Upper lobe of right lung (tissue), 1 donor: ENCODE data around the gene KIF21B. TPM values are rescaled to one million over a fixed set of nuclear protein-coding genes. Genes with fewer than 3 reads are reported as not detected.
A peak's percentile ranks its signal among the peaks of the same experiment; 100 is the strongest.
"Not testable (repeated sequence)": the region's sequence is repeated elsewhere in the genome, so short reads cannot be mapped to it uniquely, and the experiment has no call there.

ENCODE experiments used
- ATAC-seq: fragments of 200-7000 bp; cut with Tn5 transposase; one replicate; pipeline ENCODE4 v1.9.1; 2020; ENCODE audit warnings: mild to moderate bottlenecking, moderate library complexity
- DNase-seq: peaks from one replicate; pipeline ENCODE4 v3.0.0-alpha.2; 2020
- H3K27ac ChIP-seq: fragments of 200-600 bp; one replicate; pipeline ENCODE4 v1.8.0; 2022
- H3K27me3 ChIP-seq: fragments of 200-600 bp; one replicate; pipeline ENCODE4 v1.8.0; 2022; ENCODE audit warnings: mild to moderate bottlenecking
- H3K36me3 ChIP-seq: fragments of 200-600 bp; one replicate; pipeline ENCODE4 v1.8.0; 2022
- H3K4me1 ChIP-seq: fragments of 200-600 bp; one replicate; pipeline ENCODE4 v1.8.0; 2022
- H3K4me3 ChIP-seq: fragments of 200-600 bp; one replicate; pipeline ENCODE4 v1.8.0; 2022; ENCODE audit warnings: mild to moderate bottlenecking
- H3K9me3 ChIP-seq: fragments of 200-600 bp; one replicate; pipeline ENCODE4 v1.8.0; 2022
- intact Hi-C: fragments of 100-400 bp; cut with DNase I; formaldehyde crosslinking; loops from one replicate; pipeline ENCODE4 v1.11.0; 2022
- total RNA-seq: library from RNA; stranded (reverse); fragmentation: NEBNext Ultra II Directional; extraction: Animal tissue kit (Norgen Biotek cat#: 25700); gene quantifications from one replicate; pipeline ENCODE4 v1.2.1, GENCODE V29; 2021
- TF ChIP-seq, protein P1 (sequence below): fragments of 200-600 bp; IDR thresholded peaks from one replicate; pipeline ENCODE4 v1.8.0; 2022; ENCODE audit warnings: antibody characterized with exemption
- donor health status: DM: no; HTN: yes; CAD: no; lungs with severe emphysema.

KIF21B gene
- total RNA-seq, 1 donor from 2014 or later, result 5.7 TPM

DNA sequence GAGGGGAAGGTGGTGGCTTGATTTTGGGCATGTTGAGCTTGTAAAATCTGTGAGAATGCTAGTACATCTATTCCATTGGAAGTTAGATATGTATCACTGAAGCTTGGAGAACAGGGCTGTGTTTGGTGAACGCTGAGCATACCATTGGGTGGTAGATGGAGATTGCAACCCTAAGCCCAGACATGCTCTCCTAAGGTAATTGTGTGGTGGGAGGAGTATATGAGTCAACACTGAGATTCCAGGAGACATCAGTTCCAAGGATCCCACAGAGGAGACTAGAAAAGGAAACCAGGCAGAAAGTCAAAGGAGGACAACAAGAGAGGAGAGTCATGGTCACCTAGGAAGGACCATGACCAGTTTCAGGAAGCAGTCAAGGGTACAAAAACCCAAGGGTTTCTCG lies 60.4 kb downstream of the KIF21B start:
- H3K4me3 ChIP-seq, result no peak overlapping the region
- TF ChIP-seq, protein P1, sequence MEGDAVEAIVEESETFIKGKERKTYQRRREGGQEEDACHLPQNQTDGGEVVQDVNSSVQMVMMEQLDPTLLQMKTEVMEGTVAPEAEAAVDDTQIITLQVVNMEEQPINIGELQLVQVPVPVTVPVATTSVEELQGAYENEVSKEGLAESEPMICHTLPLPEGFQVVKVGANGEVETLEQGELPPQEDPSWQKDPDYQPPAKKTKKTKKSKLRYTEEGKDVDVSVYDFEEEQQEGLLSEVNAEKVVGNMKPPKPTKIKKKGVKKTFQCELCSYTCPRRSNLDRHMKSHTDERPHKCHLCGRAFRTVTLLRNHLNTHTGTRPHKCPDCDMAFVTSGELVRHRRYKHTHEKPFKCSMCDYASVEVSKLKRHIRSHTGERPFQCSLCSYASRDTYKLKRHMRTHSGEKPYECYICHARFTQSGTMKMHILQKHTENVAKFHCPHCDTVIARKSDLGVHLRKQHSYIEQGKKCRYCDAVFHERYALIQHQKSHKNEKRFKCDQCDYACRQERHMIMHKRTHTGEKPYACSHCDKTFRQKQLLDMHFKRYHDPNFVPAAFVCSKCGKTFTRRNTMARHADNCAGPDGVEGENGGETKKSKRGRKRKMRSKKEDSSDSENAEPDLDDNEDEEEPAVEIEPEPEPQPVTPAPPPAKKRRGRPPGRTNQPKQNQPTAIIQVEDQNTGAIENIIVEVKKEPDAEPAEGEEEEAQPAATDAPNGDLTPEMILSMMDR, result no peak
- H3K9me3 ChIP-seq, result no peaks in the 10 kb centered on the region
- no peak overlapping the region for H3K27ac ChIP-seq
- no peaks in the 10 kb centered on the region for H3K36me3 ChIP-seq
- no peaks in the 10 kb centered on the region for H3K4me1 ChIP-seq
- ATAC-seq (no peak), DNase-seq (no peak)
- no peaks in the 10 kb centered on the region for H3K27me3 ChIP-seq
- intact Hi-C loops, result no loop called here

DNA sequence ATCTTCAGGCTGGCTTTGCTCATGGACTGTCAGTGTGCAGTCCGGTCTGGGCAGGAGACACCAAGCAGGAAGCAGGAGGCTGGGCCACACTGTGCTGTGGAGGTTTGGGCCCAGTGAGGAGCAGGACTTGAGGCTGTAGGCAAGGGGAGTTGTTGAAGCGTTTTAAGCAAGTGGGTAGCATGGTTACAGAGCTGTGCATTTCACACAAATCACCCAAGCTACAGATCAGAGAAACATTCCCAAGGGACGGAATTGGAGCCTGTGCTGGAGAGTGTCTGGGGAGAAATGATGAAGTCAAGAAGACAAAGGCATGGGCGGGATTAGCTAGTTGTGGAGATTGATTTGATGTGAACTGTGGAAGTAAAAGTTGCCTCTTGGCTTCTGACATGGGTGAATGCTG lies 60.9 kb downstream of the KIF21B start:
- Histone ChIP-seq H3K4me1 (no peaks in the 10 kb centered on the region), H3K27me3 (no peaks in the 10 kb centered on the region), H3K27ac (no peak overlapping the region), H3K9me3 (no peaks in the 10 kb centered on the region), H3K36me3 (no peaks in the 10 kb centered on the region), H3K4me3 (no peak overlapping the region)
- TF ChIP-seq, protein P1, result no peak
- peak; percentile 31 for DNase-seq
- ATAC-seq, result no peak
- intact Hi-C loops, result no loop called here

DNA sequence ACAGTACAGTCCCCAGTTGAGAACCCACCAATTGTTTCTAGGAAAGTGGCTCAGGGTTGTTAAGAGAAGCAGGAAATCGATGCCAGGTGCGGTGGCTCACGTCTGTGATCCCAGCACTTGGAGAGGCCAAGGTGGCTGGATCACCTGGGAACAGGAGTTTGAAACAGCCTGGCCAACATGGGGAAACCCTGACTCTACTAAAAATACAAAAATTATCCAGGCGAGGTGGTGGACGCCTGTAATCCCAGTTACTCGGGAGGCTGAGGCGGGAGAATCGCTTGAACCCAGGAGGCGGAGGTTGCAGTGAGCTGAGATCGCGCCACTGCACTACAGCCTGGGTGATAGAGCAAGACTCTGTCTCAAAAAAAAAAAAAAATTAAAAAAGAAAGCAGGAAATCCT lies 61.4 kb downstream of the KIF21B start:
- DNase-seq, result peak; percentile 6
- H3K9me3 ChIP-seq, ATAC-seq, H3K36me3 ChIP-seq, H3K4me3 ChIP-seq, H3K27ac ChIP-seq, intact Hi-C loops, H3K4me1 ChIP-seq, H3K27me3 ChIP-seq: not testable (repeated sequence)

DNA sequence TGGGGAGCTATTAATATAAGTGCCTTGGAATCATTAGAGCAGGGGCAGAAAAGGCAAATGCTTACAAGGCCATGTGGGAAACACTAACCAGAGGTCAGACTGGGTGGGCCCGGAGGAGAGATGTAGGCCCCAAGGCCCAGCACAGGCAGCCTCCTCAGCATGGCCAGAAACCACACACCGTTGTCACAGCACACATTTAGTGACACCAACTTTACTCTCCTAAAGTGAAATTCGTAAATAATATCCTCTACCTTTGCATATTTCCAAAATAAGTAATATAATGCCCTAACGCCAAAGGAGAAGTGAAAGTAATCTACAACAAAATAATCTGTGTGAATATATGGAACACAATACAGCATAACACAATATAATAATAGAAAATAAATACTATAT lies 62.6 kb downstream of the KIF21B start:
- Histone ChIP-seq H3K4me1 (no peaks in the 10 kb centered on the region), H3K27me3 (no peaks in the 10 kb centered on the region), H3K9me3 (no peaks in the 10 kb centered on the region), H3K4me3 (no peak overlapping the region), H3K36me3 (no peaks in the 10 kb centered on the region), H3K27ac (no peak overlapping the region)
- intact Hi-C loops, result no loop called here
- DNase-seq, result peak; percentile 8
- TF ChIP-seq, protein P1, result no peak
- no peak for ATAC-seq

DNA sequence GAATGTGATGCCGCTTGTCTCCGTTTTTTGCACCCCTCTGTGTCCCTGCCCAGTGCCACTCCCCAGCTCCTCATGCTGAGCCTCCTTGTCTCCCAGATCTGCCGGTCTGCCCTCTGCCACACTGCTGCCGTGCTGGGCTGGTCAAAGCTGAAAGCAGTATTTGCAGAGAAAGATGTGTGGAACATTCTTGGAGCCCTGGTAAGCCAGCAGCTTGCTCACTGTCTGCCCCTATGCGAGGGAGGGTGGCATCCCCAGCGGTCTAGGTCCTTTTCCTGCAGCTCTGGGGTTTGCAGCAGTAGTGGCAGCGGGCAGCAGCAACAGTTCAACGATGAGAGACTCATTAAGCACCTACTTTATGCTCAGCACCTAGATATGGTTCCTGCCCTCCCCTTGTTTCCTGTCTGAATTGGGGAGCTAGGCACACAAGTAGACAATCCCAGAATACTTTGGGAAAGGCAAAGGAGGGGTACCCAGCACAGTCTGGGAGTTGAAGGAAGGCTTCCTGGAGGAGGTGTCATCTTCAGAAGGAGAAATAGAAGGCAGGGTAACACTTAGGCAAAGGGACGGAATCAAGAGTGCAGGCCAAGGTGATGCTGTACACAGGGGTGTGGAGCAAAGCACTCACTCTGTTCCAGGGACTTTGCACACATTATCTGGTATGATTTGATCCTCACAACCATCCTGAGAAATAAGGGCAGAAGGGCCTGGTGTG lies 63.1 kb downstream of the KIF21B start:
- no peaks in the 10 kb centered on the region for H3K4me1 ChIP-seq
- no peak for ATAC-seq
- DNase-seq, result peak; percentile 26

DNA sequence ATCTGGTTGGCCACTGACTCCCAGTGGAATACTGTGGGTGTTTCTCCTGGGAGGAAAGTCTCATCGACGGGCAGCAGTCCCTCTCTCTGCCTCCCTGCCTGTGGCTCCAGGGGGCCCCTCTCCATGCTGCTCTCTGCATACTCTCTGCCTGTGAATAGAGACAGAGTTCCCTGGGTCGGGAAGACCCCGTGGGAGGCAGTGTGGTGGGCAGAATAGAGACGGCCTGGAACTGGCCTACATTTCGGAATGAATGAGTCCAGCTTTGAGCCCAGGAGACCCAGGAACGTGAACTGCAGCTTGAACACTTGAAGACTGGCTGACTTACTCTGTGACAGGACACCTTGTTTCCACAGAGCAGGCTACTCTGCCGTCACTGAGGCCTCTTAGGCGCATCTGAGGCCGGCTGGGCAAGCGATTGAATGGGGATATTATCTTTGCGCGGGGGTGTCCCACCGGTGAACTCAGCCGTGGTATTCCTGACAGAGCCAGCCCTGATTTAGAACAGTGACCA lies 64.0 kb downstream of the KIF21B start:
- Histone ChIP-seq H3K36me3 (no peaks in the 10 kb centered on the region), H3K4me1 (no peaks in the 10 kb centered on the region), H3K27ac (no peak overlapping the region), H3K9me3 (no peaks in the 10 kb centered on the region), H3K27me3 (no peaks in the 10 kb centered on the region), H3K4me3 (no peak overlapping the region)
- intact Hi-C loops, result no loop called here
- TF ChIP-seq, protein P1, result no peak
- DNase-seq (peak; percentile 41), ATAC-seq (no peak)

More for the DNA sequence above, 63.1 kb downstream of the KIF21B start:
- Histone ChIP-seq H3K4me3 (no peak overlapping the region), H3K9me3 (no peaks in the 10 kb centered on the region), H3K36me3 (no peaks in the 10 kb centered on the region), H3K27ac (no peak overlapping the region), H3K27me3 (no peaks in the 10 kb centered on the region)
- TF ChIP-seq, protein P1, result no peak
- intact Hi-C loops, result no loop called here
